ENCODE data around the gene PLAGL2. TPM values are rescaled to one million over a fixed set of nuclear protein-coding genes. Genes with fewer than 3 reads are reported as not detected.

PLAGL2 gene
- total RNA-seq, 2 experiments from 2014 or later, result 15.6 to 16.9 TPM

- POLR2A ChIA-PET, result no interaction called here
- Mint-ChIP-seq H3K27me3 (no peaks in the 10 kb centered on the region), H3K27ac (peak overlapping the region; percentile 36), H3K9me3 (no peaks in the 10 kb centered on the region), H3K36me3 (ENCODE audit: low read depth) (peaks cover 84% of the 10 kb centered on the region), H3K4me3 (no peak overlapping the region), H3K4me1 (ENCODE audit: low read depth) (no peaks in the 10 kb centered on the region)
- no peak for DNase-seq
- H3K4me3 ChIP-seq (ENCODE audit: low read length), result no peak overlapping the region
- TF ChIP-seq CTCF (IDR thresholded peaks at IDR 0.05), result no peak
- H3K27me3 ChIP-seq (ENCODE audit: control insufficient read depth in 1 of 2, insufficient read depth in 2 of 2, low read length in 2 of 2), result no peaks in the 10 kb centered on the region
- no peak for ATAC-seq (ENCODE audit: poor library complexity)
- intact Hi-C loops (cut with DNase I, micrococcal nuclease), result no loop called here
- no peak overlapping the region for H3K27ac ChIP-seq (ENCODE audit: low read depth in 1 of 2, low read length in 2 of 2)
- no peaks in the 10 kb centered on the region for H3K9me3 ChIP-seq (ENCODE audit: control insufficient read depth in 1 of 2, insufficient read depth in 1 of 2, low read length in 2 of 2)
- CTCF ChIA-PET, result no interaction called here
- no peaks in the 10 kb centered on the region for H3K4me1 ChIP-seq (ENCODE audit: insufficient read depth, low read length)
- peaks cover 64% of the 10 kb centered on the region for H3K36me3 ChIP-seq (ENCODE audit: insufficient read depth, low read length)
Measured at GRCh38 chr20:32163951-32164350, 43.6 kb downstream of the PLAGL2 start.

GRCh38 chr20:32162351-32162750 lies 45.2 kb downstream of the PLAGL2 start:
- Mint-ChIP-seq H3K9me3 (no peaks in the 10 kb centered on the region), H3K27me3 (no peaks in the 10 kb centered on the region), H3K4me1 (ENCODE audit: low read depth) (no peaks in the 10 kb centered on the region), H3K27ac (no peak overlapping the region), H3K36me3 (ENCODE audit: low read depth) (peaks cover 96% of the 10 kb centered on the region), H3K4me3 (no peak overlapping the region)
- no peaks in the 10 kb centered on the region for H3K27me3 ChIP-seq (ENCODE audit: control insufficient read depth in 1 of 2, insufficient read depth in 2 of 2, low read length in 2 of 2)
- ChIA-PET CTCF (no interaction called here), POLR2A (no interaction called here)
- H3K4me1 ChIP-seq (ENCODE audit: insufficient read depth, low read length), result no peaks in the 10 kb centered on the region
- intact Hi-C loops (cut with DNase I, micrococcal nuclease), result no loop called here
- no peaks in the 10 kb centered on the region for H3K9me3 ChIP-seq (ENCODE audit: control insufficient read depth in 1 of 2, insufficient read depth in 1 of 2, low read length in 2 of 2)
- no peak for DNase-seq
- H3K4me3 ChIP-seq (ENCODE audit: low read length), result no peak overlapping the region
- H3K27ac ChIP-seq (ENCODE audit: low read depth in 1 of 2, low read length in 2 of 2), result no peak overlapping the region
- no peak for ATAC-seq (ENCODE audit: poor library complexity)
- H3K36me3 ChIP-seq (ENCODE audit: insufficient read depth, low read length), result peaks cover 74% of the 10 kb centered on the region
- no peak for TF ChIP-seq CTCF (IDR thresholded peaks at IDR 0.05)

GRCh38 chr20:32160341-32160740 lies 47.2 kb downstream of the PLAGL2 start:
- Mint-ChIP-seq H3K27me3 (no peaks in the 10 kb centered on the region), H3K36me3 (ENCODE audit: low read depth) (peaks cover 91% of the 10 kb centered on the region), H3K9me3 (no peaks in the 10 kb centered on the region), H3K27ac (no peak overlapping the region), H3K4me3 (no peak overlapping the region), H3K4me1 (ENCODE audit: low read depth) (no peaks in the 10 kb centered on the region)
- ATAC-seq (ENCODE audit: poor library complexity), result no peak
- H3K9me3 ChIP-seq (ENCODE audit: control insufficient read depth in 1 of 2, insufficient read depth in 1 of 2, low read length in 2 of 2), result no peaks in the 10 kb centered on the region
- no peak for DNase-seq
- no peaks in the 10 kb centered on the region for H3K4me1 ChIP-seq (ENCODE audit: insufficient read depth, low read length)
- no peak overlapping the region for H3K27ac ChIP-seq (ENCODE audit: low read depth in 1 of 2, low read length in 2 of 2)
- no peak overlapping the region for H3K4me3 ChIP-seq (ENCODE audit: low read length)
- H3K27me3 ChIP-seq (ENCODE audit: control insufficient read depth in 1 of 2, insufficient read depth in 2 of 2, low read length in 2 of 2), result no peaks in the 10 kb centered on the region
- peaks cover 73% of the 10 kb centered on the region for H3K36me3 ChIP-seq (ENCODE audit: insufficient read depth, low read length)
- intact Hi-C loops (cut with DNase I, micrococcal nuclease), result no loop called here
- no peak for TF ChIP-seq CTCF (IDR thresholded peaks at IDR 0.05)
- ChIA-PET CTCF (no interaction called here), POLR2A (no interaction called here)

Data from CD4-positive, alpha-beta T cell (primary cell).